HepG2 (cell line): ENCODE data around the gene CHMP1A.

ENCODE experiments used
- ASH2L ChIP-seq: fragments of 300-600, 200-600 bp; sonication (generic); IDR thresholded peaks from 2 replicates; pipeline ENCODE4 v1.7.0; 2017; ENCODE audit warnings: low read depth, mild to moderate bottlenecking, moderate library complexity, mixed read lengths, low read length; ENCODE audit not compliant: insufficient read length
- ZSCAN30 ChIP-seq: sonication (generic); formaldehyde crosslinking; IDR thresholded peaks from 2 replicates; pipeline ENCODE4 v1.5.0; 2020; ENCODE audit warnings: mild to moderate bottlenecking, missing genetic modification reagents
- TF ChIP-seq, protein P1 (sequence below): sonication (generic); formaldehyde crosslinking; IDR thresholded peaks from 2 replicates; pipeline ENCODE4 v1.5.0; 2020; ENCODE audit warnings: mild to moderate bottlenecking, missing genetic modification reagents, moderate library complexity

- TF ChIP-seq ASH2L, result no peak
- TF ChIP-seq ZSCAN30 (CRISPR knock-in tag), result no peak
- TF ChIP-seq, protein P1, sequence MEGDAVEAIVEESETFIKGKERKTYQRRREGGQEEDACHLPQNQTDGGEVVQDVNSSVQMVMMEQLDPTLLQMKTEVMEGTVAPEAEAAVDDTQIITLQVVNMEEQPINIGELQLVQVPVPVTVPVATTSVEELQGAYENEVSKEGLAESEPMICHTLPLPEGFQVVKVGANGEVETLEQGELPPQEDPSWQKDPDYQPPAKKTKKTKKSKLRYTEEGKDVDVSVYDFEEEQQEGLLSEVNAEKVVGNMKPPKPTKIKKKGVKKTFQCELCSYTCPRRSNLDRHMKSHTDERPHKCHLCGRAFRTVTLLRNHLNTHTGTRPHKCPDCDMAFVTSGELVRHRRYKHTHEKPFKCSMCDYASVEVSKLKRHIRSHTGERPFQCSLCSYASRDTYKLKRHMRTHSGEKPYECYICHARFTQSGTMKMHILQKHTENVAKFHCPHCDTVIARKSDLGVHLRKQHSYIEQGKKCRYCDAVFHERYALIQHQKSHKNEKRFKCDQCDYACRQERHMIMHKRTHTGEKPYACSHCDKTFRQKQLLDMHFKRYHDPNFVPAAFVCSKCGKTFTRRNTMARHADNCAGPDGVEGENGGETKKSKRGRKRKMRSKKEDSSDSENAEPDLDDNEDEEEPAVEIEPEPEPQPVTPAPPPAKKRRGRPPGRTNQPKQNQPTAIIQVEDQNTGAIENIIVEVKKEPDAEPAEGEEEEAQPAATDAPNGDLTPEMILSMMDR (CRISPR knock-in tag), result no peak
These were observed 61.3 kb downstream of the CHMP1A start for GRCh38 chr16:89596061-89596689.
